HPDE6-E6E7 (cell line): ENCODE data around the gene GAPVD1.
"Not testable (repeated sequence)": the region's sequence is repeated elsewhere in the genome, so short reads cannot be mapped to it uniquely, and the experiment has no call there.

ENCODE experiments used
- DNase-seq: peaks from one replicate; pipeline ENCODE4 v3.0.0; 2011; ENCODE audit warnings: missing footprints; ENCODE audit errors: extremely low spot score

Gene GAPVD1

GRCh38 chr9:125261501-125262293, at the start of gene GAPVD1:
Gene GAPVD1, plus strand, starts transcription at chr9:125261826. Its CDS starts 37,096 bp downstream, at chr9:125298922.
- peak; percentile 93 for DNase-seq

- no peak for DNase-seq
Measured at GRCh38 chr9:125214186-125214585, 47.4 kb upstream of the GAPVD1 start.

GRCh38 chr9:125218621-125219020, 43.0 kb upstream of the GAPVD1 start:
- no peak for DNase-seq

- not testable (repeated sequence) for DNase-seq
Measured at GRCh38 chr9:125224858-125225257, 36.8 kb upstream of the GAPVD1 start.

GRCh38 chr9:125227761-125228160, 33.9 kb upstream of the GAPVD1 start:
- DNase-seq = no peak

- DNase-seq = peak; percentile 80
Measured at GRCh38 chr9:125233678-125234077, 27.9 kb upstream of the GAPVD1 start.

- DNase-seq = not testable (repeated sequence)
Measured at GRCh38 chr9:125234099-125234498, 27.5 kb upstream of the GAPVD1 start.

- DNase-seq = no peak
Measured at GRCh38 chr9:125235804-125236519, 25.7 kb upstream of the GAPVD1 start.

GRCh38 chr9:125236520-125237159, 25.0 kb upstream of the GAPVD1 start:
- DNase-seq = not testable (repeated sequence)

- DNase-seq = no peak
Measured at GRCh38 chr9:125238127-125238914, 23.3 kb upstream of the GAPVD1 start.

GRCh38 chr9:125238915-125239446, 22.6 kb upstream of the GAPVD1 start:
- DNase-seq = no peak

- DNase-seq = no peak
Measured at GRCh38 chr9:125239631-125240597, 21.7 kb upstream of the GAPVD1 start.

GRCh38 chr9:125240649-125240999, 21.0 kb upstream of the GAPVD1 start:
- no peak for DNase-seq

- DNase-seq = peak; percentile 96
Measured at GRCh38 chr9:125241000-125241862, 20.4 kb upstream of the GAPVD1 start, which contains the start of gene HSPA5. Gene HSPA5, minus strand, starts transcription at chr9:125241343. Its CDS starts 217 bp downstream, at chr9:125241126.

GRCh38 chr9:125241863-125242739, 19.5 kb upstream of the GAPVD1 start:
- DNase-seq = no peak

GRCh38 chr9:125243792-125244260, 17.8 kb upstream of the GAPVD1 start:
- DNase-seq = no peak

- no peak for DNase-seq
Measured at GRCh38 chr9:125246261-125246667, 15.4 kb upstream of the GAPVD1 start.

- no peak for DNase-seq
Measured at GRCh38 chr9:125254231-125254630, 7.4 kb upstream of the GAPVD1 start.
